Ishikawa (cell line): ENCODE measurements around the gene PCDH19.

Source experiments
- CREB1 ChIP-seq: IDR thresholded peaks from 2 replicates; pipeline ENCODE4 v1.6.1; 2012; ENCODE audit warnings: low read depth
- EP300 ChIP-seq: IDR thresholded peaks from 2 replicates; pipeline ENCODE4 v1.6.1; 2012; ENCODE audit warnings: borderline replicate concordance
- MAX ChIP-seq: IDR thresholded peaks from 2 replicates; pipeline ENCODE4 v1.6.1; 2012
- NFIC ChIP-seq: IDR thresholded peaks from 2 replicates; pipeline ENCODE4 v1.6.1; 2012
- RAD21 ChIP-seq: IDR thresholded peaks from 2 replicates; pipeline ENCODE4 v1.6.1; 2012; ENCODE audit warnings: low read depth
- REST ChIP-seq: IDR thresholded peaks from 2 replicates; pipeline ENCODE4 v1.6.1; 2012; ENCODE audit warnings: low read depth, mild to moderate bottlenecking
- TAF1 ChIP-seq: IDR thresholded peaks from 2 replicates; pipeline ENCODE4 v1.6.1; 2012; ENCODE audit warnings: low read depth, mild to moderate bottlenecking
- ZBTB7A ChIP-seq: IDR thresholded peaks from 2 replicates; pipeline ENCODE4 v1.6.1; 2012; ENCODE audit warnings: low read depth

GRCh38 chrX:100417681-100418080, 7.6 kb upstream of the PCDH19 start:
- TF ChIP-seq MAX, result no peak
- TF ChIP-seq EP300, result no peak
- TF ChIP-seq ZBTB7A, result no peak
- TF ChIP-seq RAD21, result no peak
- no peak for TF ChIP-seq CREB1
- TF ChIP-seq TAF1, result no peak
- no peak for TF ChIP-seq NFIC
- TF ChIP-seq REST, result no peak
